HG03135 (cell line): Measurements from ENCODE around the gene NSD2.

Experiments used
- ATAC-seq: cut with Tn5 transposase; IDR thresholded peaks from one replicate; pipeline ENCODE4 v1.9.1; 2021; ENCODE audit warnings: mild to moderate bottlenecking, moderate library complexity; ENCODE audit not compliant: unreplicated experiment

The NSD2 gene

GRCh38 chr4:1938027-1938426 lies 66.8 kb downstream of the NSD2 start:
- ATAC-seq = no peak

- ATAC-seq = no peak
Measured at GRCh38 chr4:1939664-1940509, 68.7 kb downstream of the NSD2 start.

GRCh38 chr4:1940566-1940965 lies 69.4 kb downstream of the NSD2 start:
- ATAC-seq = no peak

GRCh38 chr4:1943928-1944327 lies 72.7 kb downstream of the NSD2 start:
- no peak for ATAC-seq

- no peak for ATAC-seq
Measured at GRCh38 chr4:1945124-1945895, 74.1 kb downstream of the NSD2 start.

GRCh38 chr4:1945912-1946311 lies 74.7 kb downstream of the NSD2 start:
- no peak for ATAC-seq

- ATAC-seq = no peak
Measured at GRCh38 chr4:1948232-1948631, 77.0 kb downstream of the NSD2 start.

GRCh38 chr4:1948892-1949436 lies 77.8 kb downstream of the NSD2 start:
- ATAC-seq = no peak

GRCh38 chr4:1950369-1950768 lies 79.2 kb downstream of the NSD2 start:
- no peak for ATAC-seq

- ATAC-seq = no peak
Measured at GRCh38 chr4:1952058-1952700, 81.0 kb downstream of the NSD2 start.

- no peak for ATAC-seq
Measured at GRCh38 chr4:1952719-1953118, 81.5 kb downstream of the NSD2 start.

- no peak for ATAC-seq
Measured at GRCh38 chr4:1953335-1953734, 82.1 kb downstream of the NSD2 start.

GRCh38 chr4:1956631-1957030 lies 85.4 kb downstream of the NSD2 start:
- no peak for ATAC-seq

GRCh38 chr4:1958276-1959103 lies 87.3 kb downstream of the NSD2 start:
- no peak for ATAC-seq

GRCh38 chr4:1959104-1959384 lies 87.9 kb downstream of the NSD2 start:
- ATAC-seq = no peak

GRCh38 chr4:1960170-1960825 lies 89.1 kb downstream of the NSD2 start:
- ATAC-seq = no peak

- no peak for ATAC-seq
Measured at GRCh38 chr4:1961038-1961437, 89.8 kb downstream of the NSD2 start.

GRCh38 chr4:1961563-1961962 lies 90.4 kb downstream of the NSD2 start:
- ATAC-seq = no peak

- ATAC-seq = no peak
Measured at GRCh38 chr4:1962980-1963379, 91.8 kb downstream of the NSD2 start.

- no peak for ATAC-seq
Measured at GRCh38 chr4:1964443-1964842, 93.2 kb downstream of the NSD2 start.
